HG03097 (cell line): ENCODE data around the gene PDZD8.

Experiments used
- ATAC-seq: cut with Tn5 transposase; IDR thresholded peaks from one replicate; pipeline ENCODE4 v1.9.1; 2021; ENCODE audit not compliant: unreplicated experiment, low FRiP score

Gene PDZD8

DNA sequence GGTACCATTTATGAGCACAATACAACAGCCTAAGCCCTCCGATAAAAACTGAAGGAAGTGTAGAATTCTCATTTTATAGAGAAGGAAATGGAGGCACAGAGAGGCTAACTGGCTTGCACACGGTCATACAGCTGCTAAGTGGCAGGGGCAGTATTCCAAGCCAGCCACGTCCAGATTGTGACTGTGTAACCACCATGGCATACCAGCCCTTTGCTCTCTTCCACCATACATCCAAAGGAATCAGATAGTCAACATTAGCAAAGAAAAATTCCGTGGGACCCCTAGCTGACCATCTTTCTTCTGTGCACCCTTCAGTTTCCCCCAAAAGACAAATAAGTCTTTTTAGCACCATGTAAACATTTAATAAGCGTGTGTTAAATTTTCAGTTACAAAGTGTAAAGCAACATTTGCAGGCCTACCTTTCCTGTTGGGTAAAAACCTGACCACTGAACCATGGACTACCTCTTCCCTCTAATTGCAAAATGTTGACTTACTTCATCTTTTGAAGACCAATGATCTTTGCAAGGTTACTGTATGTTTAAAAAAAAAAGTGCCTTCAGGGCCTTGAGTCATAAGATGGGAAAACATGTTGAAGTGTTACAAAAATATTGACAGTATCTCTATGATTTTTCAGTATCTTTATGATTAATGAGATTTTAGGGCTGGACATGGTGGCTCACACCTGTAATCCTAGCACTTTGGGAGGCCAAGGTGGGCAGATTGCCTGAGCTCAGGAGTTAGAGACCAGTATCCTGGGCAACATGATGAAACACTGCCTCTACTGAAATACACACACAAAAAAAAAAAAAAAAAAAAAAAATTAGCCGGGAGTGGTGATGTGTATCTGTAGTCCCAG, 24.3 kb upstream of the PDZD8 start:
- no peak for ATAC-seq

- ATAC-seq: no peak
Observed at GRCh38 chr10:117398029-117398428, 22.8 kb upstream of the PDZD8 start.

DNA sequence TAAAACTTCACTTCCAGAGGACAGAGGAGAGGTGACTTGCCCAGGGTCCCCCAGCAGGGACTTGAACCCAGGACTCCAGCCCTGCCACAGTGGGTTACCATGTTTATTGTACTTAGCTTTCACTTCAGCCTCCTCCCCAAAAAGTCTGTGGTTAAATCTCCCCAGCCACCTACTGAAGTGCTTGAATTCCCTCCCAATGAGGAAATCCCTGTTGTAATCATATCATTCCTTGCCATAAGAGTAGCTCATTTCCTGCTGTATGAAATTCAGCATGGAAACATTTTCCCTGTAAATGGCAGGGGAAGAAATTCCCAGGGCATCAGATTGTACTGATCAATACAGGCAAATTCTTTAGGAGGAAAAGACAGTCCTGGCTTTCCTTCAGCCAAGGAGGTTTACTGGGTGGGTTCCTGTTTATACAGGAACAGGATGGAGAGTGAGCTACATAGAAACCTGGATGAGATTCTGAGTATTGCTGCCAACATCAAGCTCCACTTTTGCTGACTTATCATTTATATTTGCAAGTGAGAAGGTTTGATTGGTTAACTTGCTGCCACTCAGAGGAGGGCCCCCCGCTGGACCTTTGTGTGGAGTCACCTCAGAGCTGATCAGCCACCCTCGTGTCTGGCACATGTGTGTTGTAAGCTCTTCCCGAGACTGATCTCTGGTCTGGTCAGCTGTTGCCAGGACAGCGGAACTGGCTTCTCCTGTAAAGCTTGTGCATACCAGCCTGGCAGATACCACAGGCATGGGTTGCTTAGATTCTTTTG, 16.4 kb upstream of the PDZD8 start:
- ATAC-seq: no peak

- no peak for ATAC-seq
Observed at GRCh38 chr10:117390420-117390819, 15.2 kb upstream of the PDZD8 start.

- ATAC-seq: no peak
Observed at GRCh38 chr10:117386805-117387204, 11.6 kb upstream of the PDZD8 start.

- ATAC-seq: no peak
Observed at GRCh38 chr10:117382861-117383260, 7.6 kb upstream of the PDZD8 start.

- ATAC-seq: peak; percentile 27
Observed at GRCh38 chr10:117374506-117375359, 507 bp downstream of the PDZD8 start.

DNA sequence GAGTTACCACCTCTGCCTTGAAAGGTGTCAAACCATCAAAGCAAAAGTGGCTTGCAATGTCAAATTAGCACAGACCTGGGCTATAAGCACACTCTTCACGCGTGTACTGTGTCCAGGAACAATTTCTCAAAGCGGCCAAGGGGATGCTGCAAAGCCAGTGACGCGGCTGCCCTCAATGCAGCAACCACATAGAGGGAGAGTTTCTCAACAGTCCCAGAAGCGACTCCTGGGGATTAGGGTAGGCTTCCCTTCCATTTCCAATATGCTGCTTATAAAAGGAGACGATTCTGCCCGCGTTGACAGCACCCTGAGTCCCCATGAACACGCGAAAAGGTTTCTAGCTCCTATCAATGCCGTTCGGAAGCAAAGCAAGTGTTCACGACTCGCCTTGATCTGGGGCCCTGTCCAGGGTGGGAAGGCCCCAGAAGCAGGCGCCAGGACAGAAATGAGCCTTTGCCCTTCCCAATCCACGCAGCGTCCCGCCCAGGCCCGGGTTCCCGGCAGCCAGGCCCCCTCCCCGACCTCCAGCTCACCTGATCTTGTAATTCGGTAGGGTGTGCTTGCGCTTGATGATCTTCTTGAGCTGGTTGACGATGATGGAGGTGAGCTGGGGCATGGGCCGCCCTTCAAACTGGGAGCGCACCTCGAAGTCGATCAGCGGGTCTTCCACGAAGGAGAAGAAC, 1.3 kb downstream of the PDZD8 start:
- ATAC-seq: no peak

- no peak for ATAC-seq
Observed at GRCh38 chr10:117370205-117370604, 5.0 kb downstream of the PDZD8 start.

DNA sequence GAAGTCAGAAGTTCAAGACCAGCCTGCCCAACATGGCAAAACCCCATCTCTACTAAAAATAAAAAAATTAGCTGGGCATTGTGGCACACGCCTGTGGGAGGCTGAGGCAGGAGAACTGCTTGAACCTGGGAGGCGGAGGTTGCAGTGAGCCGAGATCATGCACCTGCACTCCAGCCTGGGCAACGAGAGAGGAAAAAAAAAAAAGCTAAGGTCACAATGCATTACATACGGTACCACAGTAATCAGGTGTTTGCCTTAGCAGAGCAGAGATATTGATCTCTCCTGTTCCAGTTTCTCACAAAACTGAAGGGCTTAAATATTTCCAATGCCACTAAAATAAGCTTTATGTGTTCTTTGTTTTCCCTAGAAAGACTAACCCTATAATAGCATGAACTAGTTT, 7.5 kb downstream of the PDZD8 start:
- ATAC-seq: no peak

GRCh38 chr10:117366741-117367140, 8.5 kb downstream of the PDZD8 start:
- no peak for ATAC-seq

GRCh38 chr10:117365612-117366011, 9.6 kb downstream of the PDZD8 start:
- ATAC-seq: no peak

DNA sequence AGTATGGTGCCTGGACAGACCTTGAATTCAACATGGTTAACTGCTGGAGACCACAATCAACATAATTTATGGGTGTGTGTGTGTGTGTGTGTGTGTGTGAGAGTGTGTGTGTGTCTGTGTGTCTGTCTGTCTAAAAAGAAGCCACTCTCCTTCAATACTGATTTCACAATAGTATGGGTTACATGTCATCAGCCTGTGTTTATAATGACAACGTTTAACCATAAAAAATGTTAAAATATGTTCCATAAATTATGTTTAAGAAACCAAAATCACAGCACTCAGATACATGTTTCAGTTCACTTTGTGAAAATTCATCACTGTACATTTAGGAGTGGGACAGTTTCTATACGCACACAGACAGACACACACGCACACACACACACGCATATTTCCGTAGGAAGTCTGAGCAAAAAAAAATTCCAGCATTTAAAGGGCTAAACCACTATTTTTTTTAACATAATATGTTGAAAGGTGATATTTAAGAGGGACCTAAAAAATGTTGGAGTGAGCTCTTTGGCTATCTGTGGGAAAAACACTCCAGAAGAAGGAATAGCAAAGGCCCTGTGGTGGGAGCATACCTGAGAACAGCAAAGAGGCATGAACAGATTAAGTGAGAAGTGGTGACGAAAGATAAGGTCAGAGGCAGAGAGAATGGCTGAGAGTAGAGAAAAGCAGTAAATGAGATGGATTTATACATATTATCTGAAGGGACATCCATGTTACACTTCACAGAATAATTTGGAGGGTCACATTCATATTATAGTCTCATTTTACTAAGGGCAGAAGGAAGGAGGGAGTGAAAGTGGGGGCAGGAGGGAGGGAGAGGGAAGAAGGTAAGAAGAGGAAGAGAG, 10.9 kb downstream of the PDZD8 start:
- no peak for ATAC-seq

- peak; percentile 36 for ATAC-seq
Observed at GRCh38 chr10:117363028-117363427, 12.2 kb downstream of the PDZD8 start.

DNA sequence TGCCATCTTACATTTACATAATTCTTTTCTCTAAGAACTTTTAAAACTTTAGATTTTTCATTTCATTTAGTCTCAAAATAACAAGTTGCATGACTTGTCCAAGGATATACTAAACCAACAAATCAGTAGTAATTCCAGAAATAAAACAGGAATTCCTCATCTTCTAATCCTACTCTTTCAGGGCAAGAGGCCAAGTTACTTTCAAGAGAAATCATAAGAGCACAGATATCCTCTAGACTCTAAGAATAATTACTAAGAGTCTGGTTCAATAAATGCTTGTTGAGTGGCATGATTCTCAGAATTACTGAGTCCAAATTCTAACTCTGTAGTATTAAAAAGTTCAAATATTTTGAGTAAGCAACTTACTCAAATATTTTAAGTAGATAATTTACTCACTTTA, 12.9 kb downstream of the PDZD8 start:
- no peak for ATAC-seq

GRCh38 chr10:117360994-117361667, 14.1 kb downstream of the PDZD8 start:
- peak; percentile 78 for ATAC-seq

DNA sequence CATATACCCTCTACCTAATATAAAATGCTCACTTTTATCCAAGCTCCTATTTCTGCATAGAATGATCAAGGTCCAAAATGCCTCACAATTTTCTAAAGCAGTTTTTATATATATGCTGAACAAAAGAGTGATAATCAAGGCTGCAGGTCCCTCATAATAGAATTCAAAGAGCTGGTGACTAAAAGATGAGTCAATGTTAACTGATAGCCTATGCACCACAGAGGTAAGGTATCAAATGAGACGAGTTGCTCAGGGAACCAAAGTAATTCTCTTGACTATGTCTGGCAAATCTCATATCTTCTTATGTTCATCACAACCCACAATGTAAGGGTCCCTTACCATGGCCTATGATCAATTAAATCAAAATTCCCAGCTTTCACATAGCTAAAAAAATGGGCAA, 15.2 kb downstream of the PDZD8 start:
- ATAC-seq: no peak

DNA sequence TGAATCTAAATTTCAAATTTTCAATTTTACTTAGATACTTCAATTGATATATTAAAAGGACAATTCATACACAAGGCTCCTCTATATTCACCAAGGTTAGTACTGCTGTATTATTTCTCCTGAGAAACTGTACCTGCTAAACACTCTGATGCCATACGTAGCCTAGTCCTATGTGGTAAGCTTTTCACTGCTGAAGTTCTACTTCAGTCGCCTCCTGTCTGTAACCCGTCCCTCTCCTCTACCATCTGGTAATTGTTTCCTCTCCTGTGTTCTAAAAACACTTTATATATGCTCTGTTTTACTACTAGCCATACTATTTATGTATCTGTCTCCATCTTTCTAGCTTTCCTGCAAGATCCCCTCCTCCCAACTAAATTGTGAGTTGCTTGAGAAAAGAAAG, 20.2 kb downstream of the PDZD8 start:
- no peak for ATAC-seq

- ATAC-seq: no peak
Observed at GRCh38 chr10:117353684-117354083, 21.6 kb downstream of the PDZD8 start.
